Right renal cortex interstitium (tissue), 3 donors: ENCODE data around the gene THRA. TPM values are rescaled to one million over a fixed set of nuclear protein-coding genes. Genes with fewer than 3 reads are reported as not detected.

ENCODE experiments used
- DNase-seq, 3 donors: peaks; one replicate each; pipeline ENCODE4 v3.0.0-alpha.2; 2013; ENCODE audit warnings: low read depth in 3 of 3, low spot score in 2 of 3
- polyA plus RNA-seq, 3 donors: library from polyadenylated mRNA; unstranded; fragments of 120-200 nt; gene quantifications; one replicate each; pipeline ENCODE4 v1.2.1, GENCODE V29; 2013; ENCODE audit not compliant: insufficient read length in 3 of 3

Gene THRA
- polyA plus RNA-seq, 3 donors: 50.5 to 54.3 (median 50.7) TPM

- DNase-seq: no peak
Observed at GRCh38 chr17:40063187-40063771, 514 bp downstream of the THRA start.

GRCh38 chr17:40063901-40064531 is 1.3 kb downstream of the THRA start:
- DNase-seq: no peak

GRCh38 chr17:40064971-40065768 is 2.4 kb downstream of the THRA start:
- no peak for DNase-seq

- DNase-seq: no peak
Observed at GRCh38 chr17:40065769-40066510, 3.2 kb downstream of the THRA start.

GRCh38 chr17:40067710-40068109 is 4.9 kb downstream of the THRA start:
- DNase-seq: no peak

GRCh38 chr17:40068129-40068581 is 5.4 kb downstream of the THRA start:
- no peak for DNase-seq

- DNase-seq: no peak
Observed at GRCh38 chr17:40068584-40068916, 5.8 kb downstream of the THRA start.

GRCh38 chr17:40068917-40069750 is 6.4 kb downstream of the THRA start:
- DNase-seq: peak in 1 of 3 donors; percentile 74

GRCh38 chr17:40069751-40070708 is 7.3 kb downstream of the THRA start:
- DNase-seq: no peak

GRCh38 chr17:40070709-40071312 is 8.0 kb downstream of the THRA start:
- DNase-seq: no peak

- DNase-seq: no peak
Observed at GRCh38 chr17:40071313-40072039, 8.7 kb downstream of the THRA start.

- DNase-seq: no peak
Observed at GRCh38 chr17:40072040-40072734, 9.4 kb downstream of the THRA start.

GRCh38 chr17:40072735-40073346 is 10.1 kb downstream of the THRA start:
- DNase-seq: no peak

GRCh38 chr17:40073454-40074174 is 10.8 kb downstream of the THRA start:
- no peak for DNase-seq

GRCh38 chr17:40074175-40074512 is 11.4 kb downstream of the THRA start:
- DNase-seq: no peak

GRCh38 chr17:40074871-40075200 is 12.1 kb downstream of the THRA start:
- no peak for DNase-seq
